ENCODE results near the gene RYR2. TPM values are rescaled to one million over a fixed set of nuclear protein-coding genes. Genes with fewer than 3 reads are reported as not detected.

Gene RYR2
- polyA plus RNA-seq, 1 of the 3 experiments (the other 2 are of a cell fraction), result under 0.01 TPM

GRCh38 chr1:237671262-237671661 is 629.3 kb downstream of the RYR2 start (continued):
- TF ChIP-seq, protein P1, sequence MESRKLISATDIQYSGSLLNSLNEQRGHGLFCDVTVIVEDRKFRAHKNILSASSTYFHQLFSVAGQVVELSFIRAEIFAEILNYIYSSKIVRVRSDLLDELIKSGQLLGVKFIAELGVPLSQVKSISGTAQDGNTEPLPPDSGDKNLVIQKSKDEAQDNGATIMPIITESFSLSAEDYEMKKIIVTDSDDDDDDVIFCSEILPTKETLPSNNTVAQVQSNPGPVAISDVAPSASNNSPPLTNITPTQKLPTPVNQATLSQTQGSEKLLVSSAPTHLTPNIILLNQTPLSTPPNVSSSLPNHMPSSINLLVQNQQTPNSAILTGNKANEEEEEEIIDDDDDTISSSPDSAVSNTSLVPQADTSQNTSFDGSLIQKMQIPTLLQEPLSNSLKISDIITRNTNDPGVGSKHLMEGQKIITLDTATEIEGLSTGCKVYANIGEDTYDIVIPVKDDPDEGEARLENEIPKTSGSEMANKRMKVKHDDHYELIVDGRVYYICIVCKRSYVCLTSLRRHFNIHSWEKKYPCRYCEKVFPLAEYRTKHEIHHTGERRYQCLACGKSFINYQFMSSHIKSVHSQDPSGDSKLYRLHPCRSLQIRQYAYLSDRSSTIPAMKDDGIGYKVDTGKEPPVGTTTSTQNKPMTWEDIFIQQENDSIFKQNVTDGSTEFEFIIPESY (IDR thresholded peaks at IDR 0.05; ENCODE audit: borderline replicate concordance, low read depth), result no peak
- no peak for TF ChIP-seq NFIC (IDR thresholded peaks at IDR 0.05; ENCODE audit: borderline replicate concordance)
- TF ChIP-seq, protein P2, sequence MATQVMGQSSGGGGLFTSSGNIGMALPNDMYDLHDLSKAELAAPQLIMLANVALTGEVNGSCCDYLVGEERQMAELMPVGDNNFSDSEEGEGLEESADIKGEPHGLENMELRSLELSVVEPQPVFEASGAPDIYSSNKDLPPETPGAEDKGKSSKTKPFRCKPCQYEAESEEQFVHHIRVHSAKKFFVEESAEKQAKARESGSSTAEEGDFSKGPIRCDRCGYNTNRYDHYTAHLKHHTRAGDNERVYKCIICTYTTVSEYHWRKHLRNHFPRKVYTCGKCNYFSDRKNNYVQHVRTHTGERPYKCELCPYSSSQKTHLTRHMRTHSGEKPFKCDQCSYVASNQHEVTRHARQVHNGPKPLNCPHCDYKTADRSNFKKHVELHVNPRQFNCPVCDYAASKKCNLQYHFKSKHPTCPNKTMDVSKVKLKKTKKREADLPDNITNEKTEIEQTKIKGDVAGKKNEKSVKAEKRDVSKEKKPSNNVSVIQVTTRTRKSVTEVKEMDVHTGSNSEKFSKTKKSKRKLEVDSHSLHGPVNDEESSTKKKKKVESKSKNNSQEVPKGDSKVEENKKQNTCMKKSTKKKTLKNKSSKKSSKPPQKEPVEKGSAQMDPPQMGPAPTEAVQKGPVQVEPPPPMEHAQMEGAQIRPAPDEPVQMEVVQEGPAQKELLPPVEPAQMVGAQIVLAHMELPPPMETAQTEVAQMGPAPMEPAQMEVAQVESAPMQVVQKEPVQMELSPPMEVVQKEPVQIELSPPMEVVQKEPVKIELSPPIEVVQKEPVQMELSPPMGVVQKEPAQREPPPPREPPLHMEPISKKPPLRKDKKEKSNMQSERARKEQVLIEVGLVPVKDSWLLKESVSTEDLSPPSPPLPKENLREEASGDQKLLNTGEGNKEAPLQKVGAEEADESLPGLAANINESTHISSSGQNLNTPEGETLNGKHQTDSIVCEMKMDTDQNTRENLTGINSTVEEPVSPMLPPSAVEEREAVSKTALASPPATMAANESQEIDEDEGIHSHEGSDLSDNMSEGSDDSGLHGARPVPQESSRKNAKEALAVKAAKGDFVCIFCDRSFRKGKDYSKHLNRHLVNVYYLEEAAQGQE (IDR thresholded peaks at IDR 0.05; ENCODE audit: low read depth, low read length), result no peak
- TF ChIP-seq EP300 (IDR thresholded peaks at IDR 0.05; ENCODE audit: borderline replicate concordance in 1 of 2, low read depth in 1 of 2, low read length in 1 of 2), result no peak
- TF ChIP-seq USF2 (IDR thresholded peaks at IDR 0.05; ENCODE audit: borderline replicate concordance, low read depth, low read length), result no peak

- H2AFZ ChIP-seq (ENCODE audit: low read depth), result no peak overlapping the region
- no peaks in the 10 kb centered on the region for H3K9me3 ChIP-seq
- ChIA-PET POLR2A (no interaction called here), CTCF (interaction anchor here (0.7 to 2.1 kb wide), 7 partner anchors 8 to 1653 kb away, joined by 3 to 10 read pairs (median 3); no protein-coding TSS in a partner anchor)
- no peaks in the 10 kb centered on the region for H3K36me3 ChIP-seq (replicated peaks in 1 of 2; ENCODE audit: control insufficient read depth in 1 of 2, insufficient read depth in 2 of 2, low read length in 1 of 2)
- H4K20me1 ChIP-seq (ENCODE audit: insufficient read depth), result no peaks in the 10 kb centered on the region
- H3K27me3 ChIP-seq (ENCODE audit: insufficient read depth), result no peaks in the 10 kb centered on the region
- no peak overlapping the region for H3K4me2 ChIP-seq
- H3K27ac ChIP-seq (ENCODE audit: low read depth in 2 of 2, low read length in 1 of 2), result no peak overlapping the region
- no peaks in the 10 kb centered on the region for H3K4me1 ChIP-seq (ENCODE audit: control insufficient read depth in 1 of 2, insufficient read depth in 2 of 2, low read depth in 1 of 2, low read length in 1 of 2)
- TF ChIP-seq TCF12 (IDR thresholded peaks at IDR 0.05) (no peak), TAF1 (IDR thresholded peaks at IDR 0.05; ENCODE audit: borderline replicate concordance, low read depth, low read length) (no peak), FOXM1 (IDR thresholded peaks at IDR 0.05; ENCODE audit: low read depth) (no peak), MAX (IDR thresholded peaks at IDR 0.05; ENCODE audit: low read depth) (no peak), CHD2 (IDR thresholded peaks at IDR 0.05; ENCODE audit: low read length, partially characterized antibody) (no peak), POLR2AphosphoS5 (IDR thresholded peaks at IDR 0.05; ENCODE audit: low read depth, low read length) (no peak), RXRA (IDR thresholded peaks at IDR 0.05; ENCODE audit: borderline replicate concordance, low read depth) (no peak), USF2 (IDR thresholded peaks at IDR 0.05; ENCODE audit: borderline replicate concordance, low read depth, low read length) (no peak), RFX5 (IDR thresholded peaks at IDR 0.05; ENCODE audit: low read length) (no peak), FOXJ3 (CRISPR knock-in tag; IDR thresholded peaks at IDR 0.05) (no peak), TEAD4 (IDR thresholded peaks at IDR 0.05; ENCODE audit: borderline replicate concordance, insufficient read depth) (no peak)
- no peak overlapping the region for H3K4me3 ChIP-seq (ENCODE audit: low read depth in 2 of 2, low read length in 1 of 2)
- H3K79me2 ChIP-seq (ENCODE audit: insufficient read depth), result no peaks in the 10 kb centered on the region
- H3F3A ChIP-seq (replicated peaks; ENCODE audit: insufficient read depth), result no peaks in the 10 kb centered on the region
- H3K9me2 ChIP-seq, result no peaks in the 10 kb centered on the region
- WGBS (ENCODE audit: low lambda C conversion rate), result 50% methylated on average over 6 of the region's 6 CpGs
- no peak for DNase-seq
- H3K9ac ChIP-seq, result no peak overlapping the region
These were observed 630.0 kb downstream of the RYR2 start for GRCh38 chr1:237671935-237672334.

Data from SK-N-SH (cell line).